Activated CD4-positive, alpha-beta memory T cell treated with anti-CD3 and anti-CD28 coated beads, Interleukin-2, amount 10 ng/mL, durations not matched to agents 7 days and 5 days (primary cell): Measurements from ENCODE around the gene FGB. TPM values are rescaled to one million over a fixed set of nuclear protein-coding genes. Genes with fewer than 3 reads are reported as not detected.

Source experiments
- CTCF ChIA-PET: fragments of 350-600 bp; sonication (Branson Sonifier 250); formaldehyde crosslinking; loops from one replicate; lab custom pipeline; 2021; ENCODE audit warnings: antibody characterized with exemption, inconsistent platforms; lab: Charles Lee
- POLR2A ChIA-PET: fragments of 350-600 bp; sonication (Branson Sonifier 250); formaldehyde crosslinking; loops from one replicate; lab custom pipeline; 2021; ENCODE audit warnings: antibody characterized with exemption; lab: Charles Lee
- DNase-seq: peaks from one replicate; pipeline ENCODE4 v3.0.0-alpha.2; 2020
- H3K27ac Mint-ChIP-seq: one replicate; pipeline ENCODE4 v1.8.0; 2021; ENCODE audit warnings: mild to moderate bottlenecking, mixed read lengths
- H3K27me3 Mint-ChIP-seq: one replicate; pipeline ENCODE4 v1.8.0; 2021; ENCODE audit warnings: mixed read lengths
- H3K36me3 Mint-ChIP-seq: one replicate; pipeline ENCODE4 v1.8.0; 2021; ENCODE audit warnings: low read depth, mixed read lengths
- H3K4me1 Mint-ChIP-seq: one replicate; pipeline ENCODE4 v1.8.0; 2021; ENCODE audit warnings: mixed read lengths
- H3K4me3 Mint-ChIP-seq: one replicate; pipeline ENCODE4 v1.8.0; 2021; ENCODE audit warnings: mild to moderate bottlenecking, mixed read lengths
- H3K9me3 Mint-ChIP-seq: one replicate; pipeline ENCODE4 v1.8.0; 2021; ENCODE audit warnings: mixed read lengths
- total RNA-seq, 2 experiments: library from RNA; stranded (reverse); gene quantifications; one replicate each; pipeline ENCODE4 v1.2.3, GENCODE V29; 2021

The FGB gene
- total RNA-seq, 2 experiments from 2014 or later = not detected

- peaks cover 12% of the 10 kb centered on the region for H3K4me1 Mint-ChIP-seq
- ChIA-PET CTCF (interaction anchor here (1.1 to 7.8 kb wide), 10 partner anchors 9 to 69 kb away, joined by 3 to 107 read pairs (median 6); partner anchors contain the start of genes FGB and PLRG1), POLR2A (interaction anchor here (1.0 kb wide), 1 partner anchor 68 kb away, joined by 5 read pairs; the partner anchor contains the start of gene PLRG1)
- H3K27me3 Mint-ChIP-seq = peaks cover 8% of the 10 kb centered on the region
- H3K9me3 Mint-ChIP-seq = no peaks in the 10 kb centered on the region
- no peaks in the 10 kb centered on the region for H3K36me3 Mint-ChIP-seq
- peak; percentile 58 for DNase-seq
- H3K27ac Mint-ChIP-seq = no peak overlapping the region
- H3K4me3 Mint-ChIP-seq = no peak overlapping the region
Observed at GRCh38 chr4:154618708-154619315, 56.0 kb downstream of the FGB start.

GRCh38 chr4:154620111-154620510 is 57.3 kb downstream of the FGB start:
- Mint-ChIP-seq H3K36me3 (no peaks in the 10 kb centered on the region), H3K4me1 (peaks cover 12% of the 10 kb centered on the region), H3K27me3 (peaks cover 8% of the 10 kb centered on the region), H3K27ac (no peak overlapping the region), H3K4me3 (no peak overlapping the region), H3K9me3 (no peaks in the 10 kb centered on the region)
- DNase-seq = no peak
- ChIA-PET POLR2A (no interaction called here), CTCF (interaction anchor here (0.6 to 7.8 kb wide), 5 partner anchors 58 to 316 kb away, joined by 3 to 107 read pairs (median 22); partner anchors contain the start of genes FGB and PLRG1)

Other genes starting within 250 kb of the FGB start
- gene DCHS2, start 71.2 kb upstream of the FGB start, total RNA-seq = not detected
- 10 to 100 TPM; 77.5 to 79.5 TPM for gene PLRG1, start 12.6 kb upstream of the FGB start, total RNA-seq
- gene FGA, start 27.7 kb downstream of the FGB start, total RNA-seq = not detected
- not detected for gene FGG, start 49.6 kb downstream of the FGB start, total RNA-seq
- gene LRAT, start 181.0 kb downstream of the FGB start, total RNA-seq = not detected
- gene RBM46, start 218.3 kb downstream of the FGB start, total RNA-seq = not detected